GM21447 (cell line): ENCODE measurements around the gene CLBA1.
"Not testable (repeated sequence)": the region's sequence is repeated elsewhere in the genome, so short reads cannot be mapped to it uniquely, and the experiment has no call there.

Experiments used
- ATAC-seq: cut with Tn5 transposase; IDR thresholded peaks from one replicate; pipeline ENCODE4 v1.9.1; 2021; ENCODE audit not compliant: unreplicated experiment

CLBA1 gene

GRCh38 chr14:104985675-104986486 lies at the start of gene CLBA1:
TSS of gene CLBA1 (plus strand) at chr14:104985788. CDS start at chr14:104986432, 644 bp downstream.
- ATAC-seq, result peak; percentile 94

- ATAC-seq, result no peak
These were observed 49.6 kb upstream of the CLBA1 start for GRCh38 chr14:104935955-104936354.

- ATAC-seq, result no peak
These were observed 49.0 kb upstream of the CLBA1 start for GRCh38 chr14:104936361-104937155.

GRCh38 chr14:104937161-104937560 lies 48.4 kb upstream of the CLBA1 start:
- no peak for ATAC-seq

GRCh38 chr14:104937694-104938365 lies 47.8 kb upstream of the CLBA1 start:
- no peak for ATAC-seq

- no peak for ATAC-seq
These were observed 47.2 kb upstream of the CLBA1 start for GRCh38 chr14:104938436-104938835.

GRCh38 chr14:104938960-104939359 lies 46.6 kb upstream of the CLBA1 start:
- no peak for ATAC-seq

GRCh38 chr14:104939666-104940410 lies 45.8 kb upstream of the CLBA1 start:
- no peak for ATAC-seq

- ATAC-seq, result no peak
These were observed 45.0 kb upstream of the CLBA1 start for GRCh38 chr14:104940526-104941150.

- ATAC-seq, result no peak
These were observed 43.9 kb upstream of the CLBA1 start for GRCh38 chr14:104941508-104942365.

- no peak for ATAC-seq
These were observed 43.0 kb upstream of the CLBA1 start for GRCh38 chr14:104942586-104942985.

- not testable (repeated sequence) for ATAC-seq
These were observed 42.2 kb upstream of the CLBA1 start for GRCh38 chr14:104943216-104944015.

GRCh38 chr14:104944016-104944308 lies 41.6 kb upstream of the CLBA1 start:
- not testable (repeated sequence) for ATAC-seq

GRCh38 chr14:104944436-104945205 lies 41.0 kb upstream of the CLBA1 start:
- not testable (repeated sequence) for ATAC-seq

GRCh38 chr14:104945266-104945665 lies 40.3 kb upstream of the CLBA1 start:
- not testable (repeated sequence) for ATAC-seq

GRCh38 chr14:104945986-104946965 lies 39.3 kb upstream of the CLBA1 start:
- not testable (repeated sequence) for ATAC-seq

- not testable (repeated sequence) for ATAC-seq
These were observed 38.4 kb upstream of the CLBA1 start for GRCh38 chr14:104947201-104947600.
